ENCODE measurements around the gene DENND1B. TPM values are rescaled to one million over a fixed set of nuclear protein-coding genes. Genes with fewer than 3 reads are reported as not detected.

DENND1B gene
- total and polyA plus RNA-seq, 12 donors = 1.5 to 36.3 (median 23.1) TPM

GRCh38 chr1:197660389-197660788, 114.9 kb downstream of the DENND1B start:
- DNase-seq (no peak), ATAC-seq (peak in 2 of 8 donors; percentile 13 to 58)
- no peak for TF ChIP-seq CTCF (IDR thresholded peaks at IDR 0.05)
- Histone ChIP-seq H3K27me3 (no peaks in the 10 kb centered on the region), H3K4me1 (peaks cover 0 to 17% (median 7%) of the 10 kb centered on the region in 9 donors), H3K27ac (no peak overlapping the region), H3K36me3 (peaks cover 0 to 8% (median 0%) of the 10 kb centered on the region in 9 donors), H3K9me3 (no peaks in the 10 kb centered on the region), H3K4me3 (no peak overlapping the region)
- intact Hi-C loops (cut with DNase I) = no loop called here

- no peak for DNase-seq
- Histone ChIP-seq H3K4me1 (peaks cover 0 to 17% (median 7%) of the 10 kb centered on the region in 9 donors), H3K36me3 (peaks cover 0 to 9% (median 0%) of the 10 kb centered on the region in 9 donors), H3K27me3 (no peaks in the 10 kb centered on the region), H3K4me3 (peak overlapping the region in 3 of 10 donors; percentile 5 to 24 (median 11)), H3K27ac (no peak overlapping the region), H3K9me3 (no peaks in the 10 kb centered on the region)
- intact Hi-C loops (cut with DNase I) = no loop called here
- ATAC-seq = no peak
- TF ChIP-seq CTCF (IDR thresholded peaks at IDR 0.05) = no peak
- 77 to 86% methylated on average over 3 of the region's 3 CpGs for WGBS, 2 donors
Measured at GRCh38 chr1:197659171-197659570, 116.1 kb downstream of the DENND1B start.

GRCh38 chr1:197649188-197649587, 126.1 kb downstream of the DENND1B start:
- Histone ChIP-seq H3K27me3 (no peaks in the 10 kb centered on the region), H3K4me3 (no peak overlapping the region), H3K27ac (no peak overlapping the region), H3K36me3 (peaks cover 0 to 24% (median 4%) of the 10 kb centered on the region in 9 donors), H3K4me1 (no peaks in the 10 kb centered on the region), H3K9me3 (no peaks in the 10 kb centered on the region)
- WGBS, 2 donors = 93% methylated on average over 2 of the region's 2 CpGs
- ATAC-seq (no peak), DNase-seq (no peak)
- intact Hi-C loops (cut with DNase I) = no loop called here
- TF ChIP-seq CTCF (IDR thresholded peaks at IDR 0.05) = no peak

- intact Hi-C loops (cut with DNase I) = no loop called here
- H3K36me3 ChIP-seq = peaks cover 0 to 43% (median 0%) of the 10 kb centered on the region in 9 donors
- WGBS, 2 donors = 69 to 71% methylated on average over 2 of the region's 2 CpGs
- peak overlapping the region in 6 of 10 donors; percentile 20 to 64 (median 45) for H3K27ac ChIP-seq
- peak in 6 of 8 donors; percentile 54 to 84 (median 70) for ATAC-seq
- peaks cover 0 to 13% (median 3%) of the 10 kb centered on the region in 9 donors for H3K4me1 ChIP-seq
- H3K4me3 ChIP-seq = no peak overlapping the region
- H3K9me3 ChIP-seq = peaks cover 0 to 8% (median 2%) of the 10 kb centered on the region in 11 donors
- TF ChIP-seq CTCF (IDR thresholded peaks at IDR 0.05) = no peak
- DNase-seq = peak in 1 of 2 donors; percentile 8
- no peaks in the 10 kb centered on the region for H3K27me3 ChIP-seq
Measured at GRCh38 chr1:197638316-197638715, 137.0 kb downstream of the DENND1B start.

Measured in heart right ventricle (tissue), 16 donors.